ENCODE measurements around the gene PLA2G4B.
A peak's percentile ranks its signal among the peaks of the same experiment; 100 is the strongest.

The PLA2G4B gene

GRCh38 chr15:41892621-41893421 is 54.2 kb downstream of the PLA2G4B start:
- FAIRE-seq (no peak), DNase-seq (ENCODE audit: insufficient read length, low spot score) (no peak)
- TF ChIP-seq POLR2A (IDR thresholded peaks at IDR 0.05; ENCODE audit: low read depth, low read length): no peak

- no peak for DNase-seq (ENCODE audit: insufficient read length, low spot score)
- no peak for TF ChIP-seq POLR2A (IDR thresholded peaks at IDR 0.05; ENCODE audit: low read depth, low read length)
- FAIRE-seq: no peak
These were observed 55.0 kb downstream of the PLA2G4B start, which contains the start of gene SPTBN5 for GRCh38 chr15:41893422-41894250. TSS of gene SPTBN5 (minus strand) at chr15:41894053. CDS start at chr15:41893497, 556 bp downstream.

GRCh38 chr15:41894251-41894790 is 55.7 kb downstream of the PLA2G4B start:
- FAIRE-seq: no peak
- no peak for TF ChIP-seq POLR2A (IDR thresholded peaks at IDR 0.05; ENCODE audit: low read depth, low read length)
- no peak for DNase-seq (ENCODE audit: insufficient read length, low spot score)

GRCh38 chr15:41894791-41895463 is 56.3 kb downstream of the PLA2G4B start:
- 0 out of 2 replicates have a peak, but pooled peaks have one; percentile 4 for TF ChIP-seq POLR2A (IDR thresholded peaks at IDR 0.05; ENCODE audit: low read depth, low read length)
- peak; percentile 65 for FAIRE-seq
- DNase-seq (ENCODE audit: insufficient read length, low spot score): peak; percentile 98

GRCh38 chr15:41895491-41895890 is 56.8 kb downstream of the PLA2G4B start:
- FAIRE-seq: no peak
- TF ChIP-seq POLR2A (IDR thresholded peaks at IDR 0.05; ENCODE audit: low read depth, low read length): no peak
- no peak for DNase-seq (ENCODE audit: insufficient read length, low spot score)

GRCh38 chr15:41895957-41896356 is 57.3 kb downstream of the PLA2G4B start:
- DNase-seq (ENCODE audit: insufficient read length, low spot score): no peak
- TF ChIP-seq POLR2A (IDR thresholded peaks at IDR 0.05; ENCODE audit: low read depth, low read length): no peak
- FAIRE-seq: no peak

GRCh38 chr15:41896566-41896965 is 57.9 kb downstream of the PLA2G4B start:
- TF ChIP-seq POLR2A (IDR thresholded peaks at IDR 0.05; ENCODE audit: low read depth, low read length): no peak
- DNase-seq (ENCODE audit: insufficient read length, low spot score): no peak
- FAIRE-seq: no peak

GRCh38 chr15:41897363-41897799 is 58.7 kb downstream of the PLA2G4B start:
- DNase-seq (ENCODE audit: insufficient read length, low spot score) (no peak), FAIRE-seq (no peak)
- no peak for TF ChIP-seq POLR2A (IDR thresholded peaks at IDR 0.05; ENCODE audit: low read depth, low read length)

All from H54 (cell line).